Common myeloid progenitor, CD34-positive (primary cell): ENCODE data around the gene PGS1.
A peak's percentile ranks its signal among the peaks of the same experiment; 100 is the strongest.

Source experiments
- CTCF ChIA-PET: fragments of 350-600 bp; sonication (Branson Sonifier 250); formaldehyde crosslinking; loops from one replicate; lab custom pipeline; 2021; ENCODE audit warnings: antibody characterized with exemption; lab: Charles Lee
- POLR2A ChIA-PET: fragments of 350-600 bp; sonication (Branson Sonifier 250); formaldehyde crosslinking; loops from one replicate; lab custom pipeline; 2021; ENCODE audit warnings: antibody characterized with exemption; lab: Charles Lee
- DNase-seq, 3 donors: peaks; one replicate each; pipeline versions ENCODE4 v3.0.0 to v3.0.0-alpha.2; 2013
- H3K27ac ChIP-seq, 2 experiments: 1 replicate in 1 of 2; 2 replicates in 1 of 2; pipeline ENCODE4 v1.7.0; 2013; ENCODE audit warnings: inconsistent platforms in 2 of 2, low read length in 2 of 2, mild to moderate bottlenecking in 2 of 2, low read depth in 1 of 2, moderate library complexity in 1 of 2; ENCODE audit not compliant: severe bottlenecking in 2 of 2, insufficient read depth in 1 of 2, poor library complexity in 1 of 2
- H3K27me3 ChIP-seq, 5 experiments: replicated peaks in 2 of 5; 1 replicate in 3 of 5; 2 replicates in 2 of 5; pipeline versions ENCODE4 v1.6.1 to v1.7.0; 2013; ENCODE audit warnings: low read length in 4 of 5, mild to moderate bottlenecking in 2 of 5, moderate library complexity in 2 of 5, inconsistent platforms in 1 of 5; ENCODE audit not compliant: insufficient read depth in 5 of 5, control insufficient read depth in 4 of 5
- H3K36me3 ChIP-seq, 4 experiments: 1 replicate in 2 of 4; 2 replicates in 2 of 4; pipeline versions ENCODE4 v1.6.1 to v1.7.0; 2013; ENCODE audit warnings: low read length in 3 of 4, control low read depth in 1 of 4, mild to moderate bottlenecking in 1 of 4; ENCODE audit not compliant: control insufficient read depth in 4 of 4, insufficient read depth in 4 of 4
- H3K4me1 ChIP-seq, 4 experiments: 1 replicate in 3 of 4; 2 replicates in 1 of 4; pipeline versions ENCODE4 v1.6.1 to v1.7.1; 2013; ENCODE audit warnings: low read length in 3 of 4, mild to moderate bottlenecking in 3 of 4, control low read depth in 1 of 4, inconsistent platforms in 1 of 4, moderate library complexity in 1 of 4; ENCODE audit not compliant: control insufficient read depth in 4 of 4, insufficient read depth in 4 of 4; ENCODE audit errors: control extremely low read depth in 1 of 4
- H3K4me3 ChIP-seq, 7 experiments: 1 replicate in 4 of 7; 2 replicates in 3 of 7; pipeline versions ENCODE4 v1.5.1 to v1.7.0; 2013; ENCODE audit warnings: mild to moderate bottlenecking in 7 of 7, low read length in 6 of 7, moderate library complexity in 6 of 7, inconsistent platforms in 2 of 7, low read depth in 2 of 7, control low read depth in 1 of 7; ENCODE audit not compliant: insufficient read depth in 4 of 7, control insufficient read depth in 1 of 7; ENCODE audit errors: extremely low read depth in 1 of 7
- H3K9me3 ChIP-seq, 5 experiments: 1 replicate in 4 of 5; 2 replicates in 1 of 5; pipeline versions ENCODE4 v1.6.1 to v1.7.1; 2013; ENCODE audit warnings: low read length in 4 of 5, mild to moderate bottlenecking in 2 of 5, inconsistent platforms in 1 of 5, low read depth in 1 of 5, moderate library complexity in 1 of 5; ENCODE audit not compliant: control insufficient read depth in 4 of 5, insufficient read depth in 2 of 5; ENCODE audit errors: control extremely low read depth in 1 of 5
- WGBS: methylation state at CpG from one replicate; pipeline ENCODE4 v1.1.5; 2013; ENCODE audit not compliant: insufficient coverage; 5-methylcytosine and 5-hydroxymethylcytosine counted together

PGS1 gene

GRCh38 chr17:78359321-78359996, 19.0 kb upstream of the PGS1 start:
- H3K4me3 ChIP-seq: peak overlapping the region; percentile 77 to 94 (median 88)
- H3K9me3 ChIP-seq: no peaks in the 10 kb centered on the region
- peak in 1 of 3 donors; percentile 30 for DNase-seq
- under 1% methylated on average over 50 of the region's 70 CpGs for WGBS
- peaks cover 0 to 41% (median 24%) of the 10 kb centered on the region in 4 experiments for H3K36me3 ChIP-seq
- ChIA-PET CTCF (interaction anchor here (0.7 to 2.2 kb wide), 3 partner anchors 12 to 73 kb away, joined by 3 to 7 read pairs (median 3); no protein-coding TSS in a partner anchor), POLR2A (interaction anchor here (0.5 to 2.4 kb wide), 9 partner anchors 9 to 105 kb away, joined by 4 to 14 read pairs (median 5); partner anchors contain the start of gene PGS1)
- peaks cover 0 to 64% (median 59%) of the 10 kb centered on the region in 4 experiments for H3K4me1 ChIP-seq
- no peaks in the 10 kb centered on the region for H3K27me3 ChIP-seq
- peak overlapping the region in 1 of 2 experiments; percentile 81 for H3K27ac ChIP-seq

- 0% methylated on average over 34 of the region's 59 CpGs for WGBS
- peak within 1 kb of the TSS in 1 of 2 experiments; percentile 81 for H3K27ac ChIP-seq
- no peaks in the 10 kb centered on the region for H3K27me3 ChIP-seq
- POLR2A ChIA-PET: interaction anchor here (0.5 to 2.4 kb wide), 8 partner anchors 9 to 102 kb away, joined by 4 to 14 read pairs (median 6); partner anchors contain the start of gene PGS1
- peaks cover 0 to 38% (median 24%) of the 10 kb centered on the region in 4 experiments for H3K36me3 ChIP-seq
- H3K4me3 ChIP-seq: peak within 1 kb of the TSS; percentile 77 to 94 (median 88)
- CTCF ChIA-PET: interaction anchor here (1.5 to 6.6 kb wide), 6 partner anchors 13 to 73 kb away, joined by 3 to 104 read pairs (median 8); no protein-coding TSS in a partner anchor
- no peaks in the 10 kb centered on the region for H3K9me3 ChIP-seq
- peak; percentile 95 to 98 (median 98) for DNase-seq
- peaks cover 0 to 64% (median 60%) of the 10 kb centered on the region in 4 experiments for H3K4me1 ChIP-seq
These were observed 18.5 kb upstream of the PGS1 start, which contains the start of gene SOCS3 for GRCh38 chr17:78359997-78360370. Gene SOCS3, minus strand, starts transcription at chr17:78360077. Its CDS starts 982 bp downstream, at chr17:78359095.

- Histone ChIP-seq H3K4me3 (peak overlapping the region; percentile 48 to 94 (median 77)), H3K27ac (peak overlapping the region in 1 of 2 experiments; percentile 61), H3K27me3 (no peaks in the 10 kb centered on the region), H3K9me3 (no peaks in the 10 kb centered on the region), H3K36me3 (peaks cover 0 to 35% (median 23%) of the 10 kb centered on the region in 4 experiments), H3K4me1 (peaks cover 0 to 64% (median 60%) of the 10 kb centered on the region in 4 experiments)
- POLR2A ChIA-PET: interaction anchor here (0.5 to 2.4 kb wide), 11 partner anchors 13 to 549 kb away, joined by 3 to 14 read pairs (median 5); partner anchors contain the start of gene PGS1
- DNase-seq: peak; percentile 78 to 88 (median 86)
- CTCF ChIA-PET: interaction anchor here (0.8 to 6.6 kb wide), 11 partner anchors 12 to 74 kb away, joined by 3 to 104 read pairs (median 5); partner anchors contain the start of gene PGS1
- 0% methylated on average over 28 of the region's 49 CpGs for WGBS
These were observed 17.9 kb upstream of the PGS1 start for GRCh38 chr17:78360371-78361224.

GRCh38 chr17:78361225-78361701, 17.2 kb upstream of the PGS1 start:
- no peak overlapping the region for H3K27ac ChIP-seq
- peak in 2 of 3 donors; percentile 62 to 69 for DNase-seq
- no peaks in the 10 kb centered on the region for H3K27me3 ChIP-seq
- 77% methylated on average over 9 of the region's 12 CpGs for WGBS
- POLR2A ChIA-PET: interaction anchor here (0.5 to 2.4 kb wide), 6 partner anchors 12 to 111 kb away, joined by 3 to 12 read pairs (median 3); partner anchors contain the start of gene PGS1
- no peaks in the 10 kb centered on the region for H3K9me3 ChIP-seq
- H3K4me1 ChIP-seq: peaks cover 0 to 64% (median 58%) of the 10 kb centered on the region in 4 experiments
- peaks cover 0 to 29% (median 18%) of the 10 kb centered on the region in 4 experiments for H3K36me3 ChIP-seq
- CTCF ChIA-PET: interaction anchor here (0.8 to 6.6 kb wide), 11 partner anchors 12 to 74 kb away, joined by 3 to 104 read pairs (median 5); partner anchors contain the start of gene PGS1
- peak overlapping the region in 3 of 7 experiments; percentile 1 to 94 (median 89) for H3K4me3 ChIP-seq

GRCh38 chr17:78362232-78362631, 16.2 kb upstream of the PGS1 start:
- Histone ChIP-seq H3K4me1 (peaks cover 0 to 58% (median 50%) of the 10 kb centered on the region in 4 experiments), H3K9me3 (no peaks in the 10 kb centered on the region), H3K4me3 (no peak overlapping the region), H3K27ac (no peak overlapping the region), H3K36me3 (peaks cover 0 to 20% (median 15%) of the 10 kb centered on the region in 4 experiments), H3K27me3 (no peaks in the 10 kb centered on the region)
- CTCF ChIA-PET: interaction anchor here (0.6 to 6.6 kb wide), 11 partner anchors 16 to 838 kb away, joined by 3 to 104 read pairs (median 5); partner anchors contain the start of gene PGS1
- no CpG with 5 or more reads among the region's 5 CpGs for WGBS
- DNase-seq: no peak
- POLR2A ChIA-PET: no interaction called here

GRCh38 chr17:78362671-78363070, 15.8 kb upstream of the PGS1 start:
- POLR2A ChIA-PET: no interaction called here
- H3K4me1 ChIP-seq: peaks cover 0 to 53% (median 46%) of the 10 kb centered on the region in 4 experiments
- H3K36me3 ChIP-seq: peaks cover 0 to 15% (median 11%) of the 10 kb centered on the region in 4 experiments
- H3K4me3 ChIP-seq: no peak overlapping the region
- no peak overlapping the region for H3K27ac ChIP-seq
- no peaks in the 10 kb centered on the region for H3K27me3 ChIP-seq
- H3K9me3 ChIP-seq: no peaks in the 10 kb centered on the region
- no peak for DNase-seq
- 100% methylated on average over 2 of the region's 7 CpGs for WGBS
- CTCF ChIA-PET: interaction anchor here (0.7 to 6.6 kb wide), 8 partner anchors 18 to 112 kb away, joined by 3 to 104 read pairs (median 4); no protein-coding TSS in a partner anchor
